Measurements from ENCODE around the gene DHFR. TPM values are rescaled to one million over a fixed set of nuclear protein-coding genes. Genes with fewer than 3 reads are reported as not detected.
"Not testable (repeated sequence)": the region's sequence is repeated elsewhere in the genome, so short reads cannot be mapped to it uniquely, and the experiment has no call there.

The DHFR gene
- total RNA-seq, 1 experiment from 2014 or later = 80.5 TPM

DNA sequence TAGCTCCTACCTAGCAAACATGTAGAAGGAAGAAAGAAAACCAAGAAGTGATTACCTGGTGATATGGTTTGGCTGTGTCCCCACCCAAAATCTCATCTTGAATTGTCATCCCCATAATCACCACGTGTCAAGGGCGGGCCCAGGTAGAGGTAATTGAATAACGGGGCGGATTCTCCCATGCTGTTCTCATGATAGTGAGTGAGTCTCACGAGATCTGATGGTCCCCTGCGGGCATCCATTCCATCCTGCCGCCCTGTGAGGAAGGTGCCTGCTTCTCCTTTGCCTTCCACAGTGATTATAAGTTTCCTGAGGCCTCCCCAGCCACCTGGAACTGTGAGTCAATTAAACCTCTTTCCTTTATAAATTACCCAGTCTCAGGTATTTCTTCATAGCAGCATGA, 57.3 kb downstream of the DHFR start:
- DNase-seq (ENCODE audit: low read depth) = no peak

DNA sequence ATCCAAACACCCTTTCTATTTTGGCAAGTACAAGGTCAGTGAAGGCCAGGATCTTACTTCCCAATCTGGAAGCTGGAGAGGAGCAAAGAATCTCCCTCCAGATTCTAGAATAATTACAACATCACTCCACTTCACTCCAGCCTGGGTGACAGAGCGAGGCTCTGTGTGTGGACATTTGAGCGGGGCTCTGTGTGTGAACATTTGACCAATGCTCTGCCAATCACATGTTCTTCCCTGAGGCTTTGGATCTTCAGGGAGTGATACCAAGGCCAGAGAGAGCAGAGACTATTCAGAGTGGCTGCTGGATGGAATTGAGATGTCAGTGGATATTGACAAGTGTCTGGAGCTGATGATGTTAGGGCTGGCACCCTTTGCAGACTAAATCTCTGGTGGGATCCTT, 60.0 kb downstream of the DHFR start:
- DNase-seq (ENCODE audit: low read depth) = no peak

- DNase-seq (ENCODE audit: low read depth) = peak; percentile 8
Measured at GRCh38 chr5:80592761-80593160, 62.0 kb downstream of the DHFR start.

DNA sequence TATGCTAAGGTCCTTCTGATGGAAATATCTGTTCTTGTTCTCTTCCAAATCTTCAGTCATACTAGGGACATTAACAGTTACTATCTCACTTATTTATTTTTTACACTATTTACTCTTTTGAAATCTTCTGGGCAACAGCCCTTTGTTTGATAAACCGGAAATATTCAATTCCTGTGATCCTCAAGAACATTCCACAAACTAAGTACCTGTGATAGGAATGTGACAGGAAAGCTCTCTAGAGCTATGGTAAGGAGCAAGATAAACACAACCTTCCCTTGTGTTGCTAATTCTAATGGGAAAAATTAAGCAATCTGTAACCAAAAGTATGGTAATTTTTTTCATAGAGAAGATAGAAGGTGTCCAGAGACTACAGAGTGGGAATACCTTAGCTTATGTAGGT, 62.7 kb downstream of the DHFR start:
- DNase-seq (ENCODE audit: low read depth) = no peak

DNA sequence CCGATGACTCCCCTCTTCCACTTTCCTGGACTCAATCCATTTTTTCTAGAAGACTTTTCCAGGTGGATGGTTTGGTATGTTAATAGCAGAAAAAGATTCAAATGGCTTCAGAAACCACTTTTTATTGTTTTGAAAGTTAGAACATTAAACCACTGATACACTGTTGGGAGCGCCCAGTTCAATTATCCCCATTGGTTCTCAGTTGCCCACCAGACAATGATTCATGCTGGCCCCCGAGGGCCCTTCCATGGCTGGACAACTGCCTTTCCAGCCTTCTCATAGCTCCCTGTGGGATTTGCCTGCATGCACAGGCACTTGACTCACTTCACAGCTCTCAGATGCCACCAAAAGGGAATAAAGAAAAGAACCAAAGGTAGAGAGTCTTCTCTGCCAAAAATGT, 63.4 kb downstream of the DHFR start:
- DNase-seq (ENCODE audit: low read depth) = peak; percentile 83

- DNase-seq (ENCODE audit: low read depth) = no peak
Measured at GRCh38 chr5:80590766-80591165, 64.0 kb downstream of the DHFR start.

DNA sequence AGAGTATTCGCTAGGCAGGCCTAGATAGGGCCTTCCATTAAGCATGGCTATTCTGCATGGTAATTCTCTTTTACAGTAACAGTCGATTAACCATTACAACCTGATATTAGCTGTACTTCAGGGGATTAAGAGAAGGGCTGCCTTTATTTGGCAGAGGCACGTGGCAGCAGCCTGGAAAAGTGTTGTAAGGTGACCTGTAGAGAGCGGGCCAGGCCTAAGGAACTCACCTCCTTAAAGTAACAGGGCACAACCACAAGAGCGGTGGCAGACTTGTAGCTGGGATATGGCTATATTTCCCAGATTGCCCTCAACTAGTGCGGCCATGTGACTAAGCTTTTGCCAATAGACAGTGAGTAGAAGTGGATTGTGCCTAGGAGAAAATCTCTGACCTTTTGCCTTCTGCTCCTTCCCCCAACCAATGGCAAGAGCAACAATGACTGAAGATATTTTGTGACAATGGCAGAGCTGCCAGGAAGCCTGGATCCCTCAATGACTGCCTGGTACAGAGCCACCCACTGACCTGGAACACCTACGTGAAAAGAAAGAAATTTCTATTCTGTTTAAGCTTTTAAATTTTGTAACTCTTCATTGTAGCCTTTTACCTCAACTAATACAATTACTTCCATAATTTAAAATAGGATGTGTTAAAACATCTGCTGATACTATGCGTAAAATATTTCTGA, 65.8 kb downstream of the DHFR start:
- no peak for DNase-seq (ENCODE audit: low read depth)

GRCh38 chr5:80584770-80585169, 70.0 kb downstream of the DHFR start:
- no peak for DNase-seq (ENCODE audit: low read depth)

DNA sequence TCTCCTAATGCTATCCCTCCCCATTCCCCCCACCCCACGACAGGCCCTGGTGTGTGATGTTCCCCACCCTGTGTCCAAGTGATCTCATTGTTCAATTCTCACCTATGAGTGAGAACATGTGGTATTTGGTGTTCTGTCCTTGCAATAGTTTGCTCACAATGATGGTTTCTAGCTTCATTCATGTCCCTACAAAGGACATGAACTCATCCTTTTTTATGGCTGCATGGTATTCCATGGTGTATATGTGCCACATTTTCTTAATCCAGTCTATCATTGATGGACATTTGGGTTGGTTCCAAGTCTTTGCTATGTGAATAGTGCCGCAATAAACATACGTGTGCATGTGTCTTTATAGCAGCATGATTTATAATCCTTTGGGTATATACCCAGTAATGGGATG, 74.5 kb downstream of the DHFR start:
- DNase-seq (ENCODE audit: low read depth) = not testable (repeated sequence)

- DNase-seq (ENCODE audit: low read depth) = no peak
Measured at GRCh38 chr5:80579050-80579449, 75.7 kb downstream of the DHFR start.

DNA sequence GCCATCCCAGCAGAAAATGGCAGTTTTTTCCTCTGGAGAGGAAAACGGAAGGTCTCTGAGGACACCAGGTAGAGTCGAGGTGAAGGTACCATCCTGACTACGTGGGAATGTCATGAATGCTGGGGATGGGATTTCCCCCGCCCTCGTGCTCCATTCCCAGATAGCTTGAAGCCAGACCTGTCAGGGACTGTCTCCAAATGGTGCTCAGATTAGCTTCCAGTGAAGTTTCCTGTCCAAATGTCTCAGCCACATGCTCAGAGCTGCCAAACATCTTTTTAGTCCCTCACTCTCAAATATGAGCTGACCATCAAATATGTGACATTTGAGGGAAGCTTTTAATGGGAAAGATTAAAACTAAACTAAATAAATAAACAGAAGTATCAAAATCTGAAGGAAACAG, 77.1 kb downstream of the DHFR start:
- no peak for DNase-seq (ENCODE audit: low read depth)

GRCh38 chr5:80576383-80576782, 78.4 kb downstream of the DHFR start:
- DNase-seq (ENCODE audit: low read depth) = no peak

Other genes with a start within 250 kb of the DHFR start
- gene ZFYVE16, start 246.9 kb downstream of the DHFR start, total RNA-seq (2014; rRNA removed; shearing (Covaris generic)) = 21.9 and 26.9 TPM in 2 replicates
- 1.6 TPM in 1 of 2 replicates, not detected in the other for gene FAM151B, start 166.9 kb downstream of the DHFR start, total RNA-seq (2014; rRNA removed; shearing (Covaris generic))
- not detected in 2 replicates for gene ANKRD34B, start 84.7 kb downstream of the DHFR start, total RNA-seq (2014; rRNA removed; shearing (Covaris generic))
- gene MSH3, start 331 bp downstream of the DHFR start, total RNA-seq (2014; rRNA removed; shearing (Covaris generic)) = 5.6 and 10.1 TPM in 2 replicates

Measured in M059J (cell line).